Activated CD8-positive, alpha-beta memory T cell treated with anti-CD3 and anti-CD28 coated beads for 48 hours (primary cell): ENCODE measurements around the gene RSPRY1.

Source experiments
- DNase-seq, 3 experiments: peaks; one replicate each; pipeline ENCODE4 v3.0.0-alpha.2; 2020; ENCODE audit warnings: low read depth in 2 of 3, low spot score in 2 of 3

Gene RSPRY1

GRCh38 chr16:57185945-57186871 lies at the start of gene RSPRY1, which contains the start of gene PSME3IP1:
Gene RSPRY1, plus strand, starts transcription at chr16:57186329. Its CDS starts 18,330 bp downstream, at chr16:57204659.
Gene PSME3IP1, minus strand, starts transcription at chr16:57186039. Its CDS starts 12,185 bp downstream, at chr16:57173854.
- DNase-seq, result peak; percentile 82 to 96 (median 95)

- DNase-seq, result no peak
Measured at GRCh38 chr16:57137043-57137442, 49.1 kb upstream of the RSPRY1 start.

- no peak for DNase-seq
Measured at GRCh38 chr16:57137566-57138273, 48.4 kb upstream of the RSPRY1 start.

- no peak for DNase-seq
Measured at GRCh38 chr16:57138281-57138935, 47.7 kb upstream of the RSPRY1 start.

GRCh38 chr16:57140931-57141668 lies 45.0 kb upstream of the RSPRY1 start:
- no peak for DNase-seq

- no peak for DNase-seq
Measured at GRCh38 chr16:57141822-57142631, 44.1 kb upstream of the RSPRY1 start.

GRCh38 chr16:57143149-57143921 lies 42.8 kb upstream of the RSPRY1 start:
- no peak for DNase-seq

- no peak for DNase-seq
Measured at GRCh38 chr16:57144027-57144426, 42.1 kb upstream of the RSPRY1 start.

GRCh38 chr16:57145046-57146021 lies 40.8 kb upstream of the RSPRY1 start:
- DNase-seq, result no peak

GRCh38 chr16:57146040-57146647 lies 40.0 kb upstream of the RSPRY1 start:
- no peak for DNase-seq

- DNase-seq, result no peak
Measured at GRCh38 chr16:57146735-57147134, 39.4 kb upstream of the RSPRY1 start.

- no peak for DNase-seq
Measured at GRCh38 chr16:57147381-57148221, 38.5 kb upstream of the RSPRY1 start.

- DNase-seq, result no peak
Measured at GRCh38 chr16:57148481-57148880, 37.6 kb upstream of the RSPRY1 start.

- DNase-seq, result no peak
Measured at GRCh38 chr16:57149391-57149790, 36.7 kb upstream of the RSPRY1 start.

- no peak for DNase-seq
Measured at GRCh38 chr16:57150682-57151330, 35.3 kb upstream of the RSPRY1 start.

- no peak for DNase-seq
Measured at GRCh38 chr16:57151369-57151768, 34.8 kb upstream of the RSPRY1 start.
